Astrocyte of the cerebellum (primary cell): ENCODE measurements around the gene EDA.

ENCODE experiments used
- DNase-seq: peaks from one replicate; pipeline ENCODE4 v3.0.0-alpha.2; 2011; ENCODE audit warnings: low read depth
- H3K4me3 ChIP-seq: 2 replicates; pipeline ENCODE4 v1.5.1; 2011; ENCODE audit warnings: mild to moderate bottlenecking, low read depth, low read length, moderate library complexity
- CTCF ChIP-seq: IDR thresholded peaks from 2 replicates; pipeline ENCODE4 v1.5.1; 2012; ENCODE audit warnings: low read length, low read depth, moderate library complexity, mild to moderate bottlenecking; ENCODE audit errors: missing control alignments
- in situ Hi-C: cut with HindIII; loops from 2 replicates; pipeline ENCODE4 v1.10.0; 2017; ENCODE audit warnings: low sequenced_read_pairs

EDA gene

GRCh38 chrX:70087857-70088630 is 472.1 kb downstream of the EDA start:
- DNase-seq, result no peak
- no peak for TF ChIP-seq CTCF
- in situ Hi-C loops, result no loop called here
- no peak overlapping the region for H3K4me3 ChIP-seq

- H3K4me3 ChIP-seq, result no peak overlapping the region
- no peak for TF ChIP-seq CTCF
- DNase-seq, result no peak
- in situ Hi-C loops, result no loop called here
Observed at GRCh38 chrX:70088751-70089150, 472.8 kb downstream of the EDA start.
